B cell (primary cell): ENCODE measurements around the gene NUP214.

Experiments
- CTCF ChIP-seq: fragments of 200-600 bp; IDR thresholded peaks from one replicate; pipeline ENCODE4 v1.8.0; 2022; ENCODE audit warnings: antibody characterized with exemption, mild to moderate bottlenecking
- EZH2 ChIP-seq: IDR thresholded peaks from 2 replicates; pipeline ENCODE4 v1.6.1; 2012; ENCODE audit warnings: borderline replicate concordance, low read depth, mild to moderate bottlenecking, moderate library complexity, low read length; ENCODE audit not compliant: insufficient read depth, poor library complexity, severe bottlenecking

- TF ChIP-seq CTCF: no peak
- no peak for TF ChIP-seq EZH2
Measured at GRCh38 chr9:131120620-131121228, 4.7 kb upstream of the NUP214 start.
